Right atrium auricular region (tissue), 2 donors: ENCODE results near the gene ANO7. TPM values are rescaled to one million over a fixed set of nuclear protein-coding genes. Genes with fewer than 3 reads are reported as not detected.

Experiments
- DNase-seq: peaks from one replicate; pipeline ENCODE4 v3.0.0-alpha.2; 2019; ENCODE audit warnings: low spot score
- H3K27ac ChIP-seq, 2 donors: fragments of 200-600 bp; sonication (generic); 1 replicate in 1 of 2; 2 replicates in 1 of 2; pipeline ENCODE4 v1.5.1; 2016 to 2019
- H3K27me3 ChIP-seq, 2 donors: fragments of 200-600 bp; sonication (generic); one replicate each; pipeline versions ENCODE4 v1.5.1 to v1.6.0; 2017 to 2019
- H3K36me3 ChIP-seq: fragments of 200-600 bp; sonication (generic); one replicate; pipeline ENCODE4 v1.5.1; 2016
- H3K4me1 ChIP-seq, 2 donors: fragments of 200-600 bp; sonication (generic); one replicate each; pipeline versions ENCODE4 v1.5.1 to v1.6.0; 2017 to 2019
- H3K4me3 ChIP-seq, 2 donors: fragments of 200-600 bp; sonication (generic); 1 replicate in 1 of 2; 2 replicates in 1 of 2; pipeline ENCODE4 v1.5.1; 2017 to 2019; ENCODE audit warnings: mild to moderate bottlenecking in 1 of 2, moderate library complexity in 1 of 2
- H3K9me3 ChIP-seq, 2 donors: fragments of 200-600 bp; sonication (generic); one replicate each; pipeline ENCODE4 v1.5.1; 2019
- total RNA-seq, 2 donors: library from RNA; depleted of rRNA; stranded (reverse); fragments of >200 nt; gene quantifications; one replicate each; pipeline ENCODE4 v1.1.0, GENCODE V29; 2016
- TF ChIP-seq, protein P1 (sequence below), 2 donors: fragments of 200-600 bp; sonication (generic); IDR thresholded peaks; one replicate each; pipeline ENCODE4 v1.5.1; 2019; ENCODE audit warnings: antibody characterized with exemption in 2 of 2

ANO7 gene
- total RNA-seq, 2 donors from 2014 or later: 1.1 to 1.3 TPM

DNA sequence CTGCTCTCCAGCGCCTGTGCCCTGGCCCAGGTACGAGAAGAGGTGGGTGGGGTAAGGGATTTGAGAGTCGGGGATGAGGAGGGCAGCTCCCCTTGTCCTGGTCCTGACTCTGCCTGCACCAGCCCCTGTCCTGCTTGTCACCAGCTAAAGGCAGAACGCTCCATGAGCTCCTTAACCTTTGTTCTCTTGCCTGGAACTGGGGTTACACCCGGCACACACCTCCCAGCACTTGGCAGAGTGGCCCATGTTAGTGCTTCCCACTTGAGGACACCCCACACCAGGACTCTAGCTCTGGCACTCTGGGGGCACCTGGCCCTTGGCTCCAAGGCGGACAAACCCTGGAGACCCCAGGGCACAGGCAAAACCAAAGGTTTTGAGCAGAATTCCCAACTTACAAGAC, 19.2 kb downstream of the ANO7 start:
- TF ChIP-seq, protein P1, sequence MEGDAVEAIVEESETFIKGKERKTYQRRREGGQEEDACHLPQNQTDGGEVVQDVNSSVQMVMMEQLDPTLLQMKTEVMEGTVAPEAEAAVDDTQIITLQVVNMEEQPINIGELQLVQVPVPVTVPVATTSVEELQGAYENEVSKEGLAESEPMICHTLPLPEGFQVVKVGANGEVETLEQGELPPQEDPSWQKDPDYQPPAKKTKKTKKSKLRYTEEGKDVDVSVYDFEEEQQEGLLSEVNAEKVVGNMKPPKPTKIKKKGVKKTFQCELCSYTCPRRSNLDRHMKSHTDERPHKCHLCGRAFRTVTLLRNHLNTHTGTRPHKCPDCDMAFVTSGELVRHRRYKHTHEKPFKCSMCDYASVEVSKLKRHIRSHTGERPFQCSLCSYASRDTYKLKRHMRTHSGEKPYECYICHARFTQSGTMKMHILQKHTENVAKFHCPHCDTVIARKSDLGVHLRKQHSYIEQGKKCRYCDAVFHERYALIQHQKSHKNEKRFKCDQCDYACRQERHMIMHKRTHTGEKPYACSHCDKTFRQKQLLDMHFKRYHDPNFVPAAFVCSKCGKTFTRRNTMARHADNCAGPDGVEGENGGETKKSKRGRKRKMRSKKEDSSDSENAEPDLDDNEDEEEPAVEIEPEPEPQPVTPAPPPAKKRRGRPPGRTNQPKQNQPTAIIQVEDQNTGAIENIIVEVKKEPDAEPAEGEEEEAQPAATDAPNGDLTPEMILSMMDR (IDR thresholded peaks at IDR 0.05): no peak
- DNase-seq: no peak
- H3K27me3 ChIP-seq: no peaks in the 10 kb centered on the region

DNA sequence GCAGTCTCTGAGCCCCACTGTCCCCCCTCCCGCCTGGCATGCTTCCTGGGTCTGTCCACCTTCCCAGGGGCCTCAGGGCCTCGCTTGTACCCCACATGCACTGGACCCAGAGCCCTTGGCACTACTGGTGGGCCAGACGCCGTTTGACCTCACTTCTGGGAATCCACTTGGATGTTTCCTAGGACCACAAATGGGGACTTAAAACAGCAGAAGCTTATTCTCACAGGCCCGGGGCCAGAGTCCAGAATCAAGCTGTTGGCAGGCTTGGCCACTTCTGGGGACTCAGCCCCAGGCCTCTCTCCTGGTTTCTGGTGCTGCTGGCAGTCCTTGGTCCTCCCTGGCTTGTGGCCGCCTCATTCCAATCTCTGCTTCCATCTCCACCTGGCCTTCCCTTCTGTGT, 19.6 kb downstream of the ANO7 start:
- Histone ChIP-seq H3K27me3 (no peaks in the 10 kb centered on the region), H3K9me3 (no peaks in the 10 kb centered on the region), H3K27ac (no peak overlapping the region), H3K4me1 (no peaks in the 10 kb centered on the region), H3K4me3 (no peak overlapping the region), H3K36me3 (no peaks in the 10 kb centered on the region)
- no peak for DNase-seq
- TF ChIP-seq, protein P1 (IDR thresholded peaks at IDR 0.05): no peak

More for the DNA sequence above, 19.2 kb downstream of the ANO7 start:
- Histone ChIP-seq H3K9me3 (no peaks in the 10 kb centered on the region), H3K36me3 (no peaks in the 10 kb centered on the region), H3K4me1 (no peaks in the 10 kb centered on the region), H3K27ac (no peak overlapping the region), H3K4me3 (no peak overlapping the region)

GRCh38 chr2:241209271-241209670, 20.8 kb downstream of the ANO7 start:
- TF ChIP-seq, protein P1 (IDR thresholded peaks at IDR 0.05): no peak
- Histone ChIP-seq H3K9me3 (no peaks in the 10 kb centered on the region), H3K27ac (no peak overlapping the region), H3K4me3 (no peak overlapping the region), H3K27me3 (no peaks in the 10 kb centered on the region), H3K4me1 (no peaks in the 10 kb centered on the region), H3K36me3 (no peaks in the 10 kb centered on the region)
- no peak for DNase-seq

DNA sequence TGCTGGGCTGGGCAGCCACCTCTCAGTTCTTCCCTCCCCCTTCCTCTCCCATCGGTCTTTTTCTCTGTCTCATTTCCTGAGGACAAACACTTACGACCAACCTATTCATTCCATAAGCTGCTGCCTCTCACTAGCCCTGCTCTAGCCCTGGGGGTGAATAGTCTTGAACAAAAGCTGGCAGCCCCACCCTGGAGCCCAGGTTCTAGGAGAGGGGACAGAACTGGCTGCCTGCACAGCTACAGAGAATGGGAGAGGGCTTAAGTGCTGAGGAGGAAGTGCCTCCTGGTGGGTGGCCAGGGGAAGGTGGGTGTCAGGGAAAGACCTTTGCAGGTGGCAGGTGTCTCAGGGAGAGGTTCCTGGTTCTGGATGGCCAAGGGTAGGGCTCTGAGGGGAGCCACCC, 22.8 kb downstream of the ANO7 start:
- H3K4me3 ChIP-seq: no peak overlapping the region
- TF ChIP-seq, protein P1 (IDR thresholded peaks at IDR 0.05): no peak
- H3K4me1 ChIP-seq: no peaks in the 10 kb centered on the region
- H3K36me3 ChIP-seq: no peaks in the 10 kb centered on the region
- no peaks in the 10 kb centered on the region for H3K27me3 ChIP-seq
- no peak overlapping the region for H3K27ac ChIP-seq
- H3K9me3 ChIP-seq: no peaks in the 10 kb centered on the region
- no peak for DNase-seq

DNA sequence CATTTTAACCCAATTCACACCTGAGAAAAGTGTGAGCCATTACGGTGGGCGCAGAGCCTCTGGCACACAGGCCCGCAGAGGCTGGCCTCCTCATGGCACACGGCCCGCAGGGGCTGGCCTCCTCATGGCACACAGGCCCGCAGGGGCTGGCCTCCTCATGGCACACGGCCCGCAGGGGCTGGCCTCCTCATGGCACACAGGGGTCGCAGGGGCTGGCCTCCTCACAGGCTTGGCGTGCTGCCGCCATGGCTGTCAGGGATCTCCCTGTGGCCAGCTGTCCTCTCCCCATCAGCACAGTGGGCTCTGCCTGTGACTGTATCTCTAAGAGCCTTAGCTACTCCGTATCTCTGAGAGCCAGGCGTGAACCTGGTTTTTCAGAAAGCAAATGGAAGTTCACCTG, 24.6 kb downstream of the ANO7 start:
- no peaks in the 10 kb centered on the region for H3K27me3 ChIP-seq
- no peaks in the 10 kb centered on the region for H3K4me1 ChIP-seq
- TF ChIP-seq, protein P1 (IDR thresholded peaks at IDR 0.05): no peak
- no peak for DNase-seq
- H3K36me3 ChIP-seq: no peaks in the 10 kb centered on the region
- H3K4me3 ChIP-seq: no peak overlapping the region
- H3K27ac ChIP-seq: no peak overlapping the region
- no peaks in the 10 kb centered on the region for H3K9me3 ChIP-seq

- Histone ChIP-seq H3K27me3 (no peaks in the 10 kb centered on the region), H3K36me3 (no peaks in the 10 kb centered on the region), H3K4me3 (no peak overlapping the region), H3K9me3 (no peaks in the 10 kb centered on the region), H3K27ac (no peak overlapping the region), H3K4me1 (peaks cover 0 to 3% of the 10 kb centered on the region in 2 donors)
- DNase-seq: no peak
- TF ChIP-seq, protein P1 (IDR thresholded peaks at IDR 0.05): no peak
Measured at GRCh38 chr2:241213567-241213966, 25.1 kb downstream of the ANO7 start.
